GM12891 (cell line): ENCODE data around the gene COX6A2.

Source experiments
- POLR2A ChIP-seq: IDR thresholded peaks from 2 replicates; pipeline ENCODE4 v1.6.1; 2011; ENCODE audit warnings: low read depth, low read length, control low read depth
- POLR2AphosphoS5 ChIP-seq: IDR thresholded peaks from 2 replicates; pipeline ENCODE4 v1.6.1; 2011; ENCODE audit warnings: low read depth, low read length, control low read depth

GRCh38 chr16:31417916-31418315, 10.2 kb downstream of the COX6A2 start:
- no peak for TF ChIP-seq POLR2A
- no peak for TF ChIP-seq POLR2AphosphoS5
